C4-2B (cell line): ENCODE data around the gene ABHD12B.

ENCODE experiments used
- CTCF ChIP-seq: fragments of 450-650 bp; conservative IDR thresholded peaks from 2 replicates; pipeline ENCODE4 v1.5.1; 2017; ENCODE audit warnings: mild to moderate bottlenecking
- ZFX ChIP-seq: fragments of 450-650 bp; IDR thresholded peaks from 2 replicates; pipeline ENCODE4 v1.6.1; 2017

GRCh38 chr14:50892255-50892654 is 20.4 kb downstream of the ABHD12B start:
- TF ChIP-seq CTCF = no peak
- TF ChIP-seq ZFX = no peak
